PC-9 (cell line): ENCODE measurements around the gene C10orf67.

Experiments used
- CTCF ChIP-seq: fragments of 200-600 bp; sonication (generic); conservative IDR thresholded peaks from 2 replicates; pipeline ENCODE4 v1.6.1; 2017; ENCODE audit warnings: mixed run types, antibody characterized with exemption, mild to moderate bottlenecking, moderate library complexity
- EZH2 ChIP-seq: fragments of 200-600 bp; sonication (generic); IDR thresholded peaks from 2 replicates; pipeline ENCODE4 v1.8.0; 2017; ENCODE audit warnings: antibody characterized with exemption, low read depth

GRCh38 chr10:23191764-23192711 lies 152.6 kb downstream of the C10orf67 start, which contains the start of gene PTF1A:
- no peak for TF ChIP-seq CTCF
- TF ChIP-seq EZH2: no peak
